ENCODE data around the gene BCL10. TPM values are rescaled to one million over a fixed set of nuclear protein-coding genes. Genes with fewer than 3 reads are reported as not detected.

Gene BCL10
- total RNA-seq (10 to 100 TPM in 4 of 5 donors, 1 to 10 TPM in 1; 6.1 to 42.7 (median 38.5) TPM), polyA plus RNA-seq (10 to 100 TPM in 1 of 3 donors, 1 to 10 TPM in 2; 8.1 to 23.4 (median 9.9) TPM)
- long read RNA-seq, donor 1, partial matches to known transcripts, result 0 of 3 reads
- long read RNA-seq, donor 1, other reads (novel, unspliced or antisense), result 0 of 3 reads
- long read RNA-seq, donor 2, transcript BCL10-203 (3 exons, 2,833 nt), result major isoform, 11 of 11 reads
- long read RNA-seq, donor 2, partial matches to known transcripts, result 0 of 11 reads
- long read RNA-seq, donor 2, other reads (novel, unspliced or antisense), result 0 of 11 reads
- long read RNA-seq, donor 3, transcript BCL10-203 (3 exons, 2,833 nt), result major isoform, 5 of 5 reads
- long read RNA-seq, donor 3, partial matches to known transcripts, result 0 of 5 reads
- long read RNA-seq, donor 3, other reads (novel, unspliced or antisense), result 0 of 5 reads
- long read RNA-seq, donor 4, partial matches to known transcripts, result 0 of 2 reads
- long read RNA-seq, donor 4, other reads (novel, unspliced or antisense), result 0 of 2 reads
- long read RNA-seq, donor 5, transcript BCL10-203 (3 exons, 2,833 nt), result major isoform, 11 of 11 reads
- long read RNA-seq, donor 5, partial matches to known transcripts, result 0 of 11 reads
- long read RNA-seq, donor 5, other reads (novel, unspliced or antisense), result 0 of 11 reads
- long read RNA-seq, donor 6, result 0 reads
- long read RNA-seq, donor 7, transcript BCL10-203 (3 exons, 2,833 nt), result major isoform, 7 of 8 reads
- long read RNA-seq, donor 7, partial matches to known transcripts, result 0 of 8 reads
- long read RNA-seq, donor 7, other reads (novel, unspliced or antisense), result 0 of 8 reads
- long read RNA-seq, donor 8, transcript BCL10-203 (3 exons, 2,833 nt), result major isoform, 7 of 7 reads
- long read RNA-seq, donor 8, partial matches to known transcripts, result 0 of 7 reads
- long read RNA-seq, donor 8, other reads (novel, unspliced or antisense), result 0 of 7 reads
- long read RNA-seq, donor 9, transcript BCL10-203 (3 exons, 2,833 nt), result major isoform, 6 of 6 reads
- long read RNA-seq, donor 9, partial matches to known transcripts, result 0 of 6 reads
- long read RNA-seq, donor 9, other reads (novel, unspliced or antisense), result 0 of 6 reads
- long read RNA-seq, donor 10, partial matches to known transcripts, result 0 of 2 reads
- long read RNA-seq, donor 10, other reads (novel, unspliced or antisense), result 0 of 2 reads

- peaks cover 0 to 9% (median 2%) of the 10 kb centered on the region in 4 donors for H3K36me3 ChIP-seq
- peaks cover 6 to 63% (median 43%) of the 10 kb centered on the region in 4 donors for H3K4me1 ChIP-seq
- H3K9me3 ChIP-seq, result no peaks in the 10 kb centered on the region
- peak within 1 kb of the TSS; percentile 47 to 70 (median 68) for H3K4me3 ChIP-seq
- peak; percentile 99 to 100 for DNase-seq
- H3K27ac ChIP-seq, result peak within 1 kb of the TSS; percentile 91 to 99 (median 96)
- H3K27me3 ChIP-seq, result no peaks in the 10 kb centered on the region
- intact Hi-C loops (cut with DNase I; ENCODE audit: low total_unique reads), result no loop called here
- 0 to 2% (median 0%) methylated on average over 29 to 78 of the region's 78 CpGs for WGBS, 5 donors
- no peak for TF ChIP-seq EP300 (IDR thresholded peaks at IDR 0.05)
- peak; percentile 77 to 94 (median 85) for TF ChIP-seq POLR2AphosphoS5 (IDR thresholded peaks at IDR 0.05)
- no peak for TF ChIP-seq CTCF (IDR thresholded peaks at IDR 0.05)
- TF ChIP-seq POLR2A (IDR thresholded peaks at IDR 0.05), result peak in 2 of 4 donors; percentile 69 to 85
These were observed at the start of gene BCL10 for GRCh38 chr1:85276215-85276977. BCL10 (minus strand) TSS chr1:85276632; CDS start chr1:85276352, 280 bp downstream.

DNA sequence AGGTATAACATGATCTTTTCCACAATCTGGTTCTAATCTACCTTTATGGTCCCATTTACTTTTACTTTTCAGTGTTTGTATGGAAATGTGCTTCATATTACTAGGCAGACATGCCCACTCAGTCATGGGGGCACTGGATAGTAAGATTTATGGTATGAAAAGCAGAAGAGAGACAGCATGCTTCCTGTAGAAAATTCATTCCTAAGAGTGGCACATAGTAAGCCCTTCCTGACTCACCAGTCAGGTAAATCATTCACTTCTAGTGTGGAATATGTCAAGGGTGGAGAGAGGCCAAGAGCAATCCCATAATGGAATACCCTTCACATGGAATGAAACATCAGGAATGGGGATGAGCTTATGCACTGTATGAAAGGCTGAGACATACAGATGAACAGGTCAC lies 49.5 kb upstream of the BCL10 start:
- Histone ChIP-seq H3K36me3 (peaks cover 0 to 3% (median 0%) of the 10 kb centered on the region in 4 donors), H3K4me3 (no peak overlapping the region), H3K27me3 (no peaks in the 10 kb centered on the region), H3K9me3 (no peaks in the 10 kb centered on the region), H3K27ac (no peak overlapping the region), H3K4me1 (peaks cover 12 to 29% (median 18%) of the 10 kb centered on the region in 4 donors)
- TF ChIP-seq POLR2AphosphoS5 (IDR thresholded peaks at IDR 0.05) (no peak), CTCF (IDR thresholded peaks at IDR 0.05) (no peak)
- intact Hi-C loops (cut with DNase I; ENCODE audit: low total_unique reads), result no loop called here
- no peak for DNase-seq

DNA sequence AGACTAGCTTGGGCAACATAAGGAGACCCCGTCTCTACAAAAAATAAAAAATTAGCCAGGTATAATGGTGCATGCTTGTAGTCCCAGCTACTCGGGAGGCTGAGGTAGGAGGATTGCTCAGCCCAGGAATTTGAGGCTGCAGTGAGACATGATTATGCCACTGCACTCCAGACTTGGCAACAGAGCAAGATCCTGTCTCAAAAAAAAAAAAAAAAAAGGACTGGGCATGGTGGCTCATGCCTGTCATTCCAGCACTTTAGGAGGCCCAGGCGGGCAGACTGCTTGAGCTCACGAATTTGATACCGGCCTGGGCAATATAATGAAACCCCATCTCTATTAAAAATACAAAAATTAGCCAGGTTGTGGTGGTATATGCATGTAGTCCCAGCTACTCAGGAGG lies 47.3 kb upstream of the BCL10 start:
- H3K9me3 ChIP-seq, result no peaks in the 10 kb centered on the region
- intact Hi-C loops (cut with DNase I; ENCODE audit: low total_unique reads), result no loop called here
- H3K27me3 ChIP-seq, result no peaks in the 10 kb centered on the region
- WGBS, 5 donors, result 84 to 97% (median 89%) methylated on average over 5 of the region's 5 CpGs
- peaks cover 0 to 10% (median 4%) of the 10 kb centered on the region in 4 donors for H3K36me3 ChIP-seq
- DNase-seq, result no peak
- no peak overlapping the region for H3K27ac ChIP-seq
- peaks cover 0 to 10% (median 3%) of the 10 kb centered on the region in 4 donors for H3K4me1 ChIP-seq
- no peak overlapping the region for H3K4me3 ChIP-seq
- no peak for TF ChIP-seq POLR2A (IDR thresholded peaks at IDR 0.05)
- TF ChIP-seq EP300 (IDR thresholded peaks at IDR 0.05), result no peak
- no peak for TF ChIP-seq POLR2AphosphoS5 (IDR thresholded peaks at IDR 0.05)
- no peak for TF ChIP-seq CTCF (IDR thresholded peaks at IDR 0.05)
